HFF-Myc (cell line): ENCODE results near the gene ACOXL.

Experiments used
- DNase-seq: peaks from one replicate; pipeline ENCODE4 v3.0.0-alpha.2; 2011; ENCODE audit warnings: low read depth; ENCODE audit errors: extremely low read depth
- H3K4me3 ChIP-seq: replicated peaks from 2 replicates; pipeline ENCODE4 v1.5.1; 2011; ENCODE audit warnings: low read depth, mild to moderate bottlenecking, control low read depth, low read length
- CTCF ChIP-seq: IDR thresholded peaks from 2 replicates; pipeline ENCODE4 v1.5.1; 2012; ENCODE audit warnings: mild to moderate bottlenecking, low read depth, low read length, control low read depth; ENCODE audit errors: missing control alignments

Gene ACOXL

GRCh38 chr2:110983133-110983532, 250.8 kb downstream of the ACOXL start:
- no peak for DNase-seq
- TF ChIP-seq CTCF: no peak
- H3K4me3 ChIP-seq: no peak overlapping the region

- no peak for TF ChIP-seq CTCF
- H3K4me3 ChIP-seq: no peak overlapping the region
- no peak for DNase-seq
Observed at GRCh38 chr2:110984694-110985490, 252.5 kb downstream of the ACOXL start.

GRCh38 chr2:110990440-110990839, 258.1 kb downstream of the ACOXL start:
- no peak overlapping the region for H3K4me3 ChIP-seq
- no peak for DNase-seq
- no peak for TF ChIP-seq CTCF

GRCh38 chr2:110991911-110992310, 259.5 kb downstream of the ACOXL start:
- H3K4me3 ChIP-seq: no peak overlapping the region
- no peak for DNase-seq
- TF ChIP-seq CTCF: no peak

- TF ChIP-seq CTCF: no peak
- H3K4me3 ChIP-seq: no peak overlapping the region
- DNase-seq: no peak
Observed at GRCh38 chr2:110992886-110993285, 260.5 kb downstream of the ACOXL start.

- TF ChIP-seq CTCF: no peak
- H3K4me3 ChIP-seq: no peak overlapping the region
- no peak for DNase-seq
Observed at GRCh38 chr2:110993557-110994231, 261.3 kb downstream of the ACOXL start.
